Vagina (tissue), 2 donors: ENCODE measurements around the gene MPST.

ENCODE experiments used
- POLR2AphosphoS5 ChIP-seq, 2 donors: sonication (generic); formaldehyde crosslinking; IDR thresholded peaks; one replicate each; pipeline ENCODE4 v1.9.0; 2017; ENCODE audit warnings: antibody characterized with exemption in 2 of 2, mild to moderate bottlenecking in 2 of 2, low read depth in 1 of 2; ENCODE audit not compliant: insufficient read depth in 1 of 2
- TF ChIP-seq, protein P1 (sequence below), 3 experiments: fragments of 450-650 bp in 2 of 3; fragments of 200-600 bp in 1 of 3; sonication (generic) in 1 of 3; IDR thresholded peaks; one replicate each; pipeline ENCODE4 v1.5.1; 2017 to 2019; ENCODE audit warnings: antibody characterized with exemption in 3 of 3, mild to moderate bottlenecking in 2 of 3, moderate library complexity in 2 of 3

DNA sequence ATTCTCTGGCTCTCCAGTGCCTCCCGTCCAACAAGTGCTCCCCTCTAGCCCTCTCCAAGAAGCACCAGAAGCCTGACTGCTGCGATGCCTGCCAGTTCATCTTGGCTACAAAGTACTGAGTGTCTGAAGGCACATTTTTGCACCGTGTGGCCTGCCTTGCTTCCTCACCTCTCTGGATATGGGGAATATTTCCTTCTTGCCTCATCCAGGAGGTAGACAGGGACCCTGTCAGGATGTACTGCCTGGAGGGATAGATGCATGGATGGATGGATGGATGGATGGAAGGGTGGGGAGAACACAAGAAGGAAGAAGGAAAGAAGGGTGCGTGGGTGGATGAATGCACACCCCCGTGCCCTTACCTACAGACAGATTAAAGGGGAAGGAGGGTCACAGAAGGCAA is 59.6 kb downstream of the MPST start:
- TF ChIP-seq, protein P1, sequence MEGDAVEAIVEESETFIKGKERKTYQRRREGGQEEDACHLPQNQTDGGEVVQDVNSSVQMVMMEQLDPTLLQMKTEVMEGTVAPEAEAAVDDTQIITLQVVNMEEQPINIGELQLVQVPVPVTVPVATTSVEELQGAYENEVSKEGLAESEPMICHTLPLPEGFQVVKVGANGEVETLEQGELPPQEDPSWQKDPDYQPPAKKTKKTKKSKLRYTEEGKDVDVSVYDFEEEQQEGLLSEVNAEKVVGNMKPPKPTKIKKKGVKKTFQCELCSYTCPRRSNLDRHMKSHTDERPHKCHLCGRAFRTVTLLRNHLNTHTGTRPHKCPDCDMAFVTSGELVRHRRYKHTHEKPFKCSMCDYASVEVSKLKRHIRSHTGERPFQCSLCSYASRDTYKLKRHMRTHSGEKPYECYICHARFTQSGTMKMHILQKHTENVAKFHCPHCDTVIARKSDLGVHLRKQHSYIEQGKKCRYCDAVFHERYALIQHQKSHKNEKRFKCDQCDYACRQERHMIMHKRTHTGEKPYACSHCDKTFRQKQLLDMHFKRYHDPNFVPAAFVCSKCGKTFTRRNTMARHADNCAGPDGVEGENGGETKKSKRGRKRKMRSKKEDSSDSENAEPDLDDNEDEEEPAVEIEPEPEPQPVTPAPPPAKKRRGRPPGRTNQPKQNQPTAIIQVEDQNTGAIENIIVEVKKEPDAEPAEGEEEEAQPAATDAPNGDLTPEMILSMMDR (IDR thresholded peaks at IDR 0.05) = no peak
- no peak for TF ChIP-seq POLR2AphosphoS5 (IDR thresholded peaks at IDR 0.05; ENCODE audit: insufficient read depth in 1 of 2, low read depth in 1 of 2)
